ENCODE results near the gene HIRIP3.
A peak's percentile ranks its signal among the peaks of the same experiment; 100 is the strongest.

HIRIP3 gene

DNA sequence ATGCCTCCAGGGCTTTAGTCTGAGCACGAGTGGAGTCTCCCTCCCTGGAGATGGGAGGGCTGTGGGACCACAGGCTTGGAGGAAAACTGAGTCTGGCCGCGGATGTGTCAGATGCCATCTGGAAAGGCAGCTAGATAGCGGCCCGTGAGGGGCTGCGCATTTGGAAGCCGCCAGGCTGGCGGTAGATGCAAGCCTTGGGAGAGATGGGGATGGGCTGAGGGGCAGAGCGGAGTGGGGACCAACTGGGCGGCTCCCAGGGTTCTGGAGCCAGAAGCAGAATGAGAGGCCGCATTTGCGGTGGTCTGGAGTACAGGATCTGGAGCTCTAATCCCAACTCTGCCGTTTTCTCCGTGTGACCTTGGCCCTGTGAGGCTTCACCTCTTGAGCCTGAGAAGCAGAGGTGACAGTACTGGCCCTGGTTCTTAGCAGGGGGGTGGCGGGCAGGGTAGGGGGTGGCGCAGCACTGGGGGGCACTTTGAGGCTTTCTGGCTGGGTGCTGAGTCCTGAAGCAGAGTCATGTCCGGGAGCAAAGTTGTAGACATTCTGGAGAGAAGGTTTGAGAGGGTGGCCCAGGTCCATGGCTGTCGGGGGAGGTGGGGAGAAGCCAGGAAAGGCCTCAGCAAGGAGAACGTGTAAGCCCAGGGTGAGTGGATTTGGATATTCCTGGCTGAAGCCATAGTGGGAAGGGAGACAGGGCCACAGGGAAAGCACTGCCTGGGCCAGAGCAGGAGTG, 7.4 kb upstream of the HIRIP3 start:
- no peak for DNase-seq (ENCODE audit: low spot score)
- TF ChIP-seq, protein P1, sequence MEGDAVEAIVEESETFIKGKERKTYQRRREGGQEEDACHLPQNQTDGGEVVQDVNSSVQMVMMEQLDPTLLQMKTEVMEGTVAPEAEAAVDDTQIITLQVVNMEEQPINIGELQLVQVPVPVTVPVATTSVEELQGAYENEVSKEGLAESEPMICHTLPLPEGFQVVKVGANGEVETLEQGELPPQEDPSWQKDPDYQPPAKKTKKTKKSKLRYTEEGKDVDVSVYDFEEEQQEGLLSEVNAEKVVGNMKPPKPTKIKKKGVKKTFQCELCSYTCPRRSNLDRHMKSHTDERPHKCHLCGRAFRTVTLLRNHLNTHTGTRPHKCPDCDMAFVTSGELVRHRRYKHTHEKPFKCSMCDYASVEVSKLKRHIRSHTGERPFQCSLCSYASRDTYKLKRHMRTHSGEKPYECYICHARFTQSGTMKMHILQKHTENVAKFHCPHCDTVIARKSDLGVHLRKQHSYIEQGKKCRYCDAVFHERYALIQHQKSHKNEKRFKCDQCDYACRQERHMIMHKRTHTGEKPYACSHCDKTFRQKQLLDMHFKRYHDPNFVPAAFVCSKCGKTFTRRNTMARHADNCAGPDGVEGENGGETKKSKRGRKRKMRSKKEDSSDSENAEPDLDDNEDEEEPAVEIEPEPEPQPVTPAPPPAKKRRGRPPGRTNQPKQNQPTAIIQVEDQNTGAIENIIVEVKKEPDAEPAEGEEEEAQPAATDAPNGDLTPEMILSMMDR (IDR thresholded peaks at IDR 0.05; ENCODE audit: extremely low read depth, missing control alignments), result no peak

DNA sequence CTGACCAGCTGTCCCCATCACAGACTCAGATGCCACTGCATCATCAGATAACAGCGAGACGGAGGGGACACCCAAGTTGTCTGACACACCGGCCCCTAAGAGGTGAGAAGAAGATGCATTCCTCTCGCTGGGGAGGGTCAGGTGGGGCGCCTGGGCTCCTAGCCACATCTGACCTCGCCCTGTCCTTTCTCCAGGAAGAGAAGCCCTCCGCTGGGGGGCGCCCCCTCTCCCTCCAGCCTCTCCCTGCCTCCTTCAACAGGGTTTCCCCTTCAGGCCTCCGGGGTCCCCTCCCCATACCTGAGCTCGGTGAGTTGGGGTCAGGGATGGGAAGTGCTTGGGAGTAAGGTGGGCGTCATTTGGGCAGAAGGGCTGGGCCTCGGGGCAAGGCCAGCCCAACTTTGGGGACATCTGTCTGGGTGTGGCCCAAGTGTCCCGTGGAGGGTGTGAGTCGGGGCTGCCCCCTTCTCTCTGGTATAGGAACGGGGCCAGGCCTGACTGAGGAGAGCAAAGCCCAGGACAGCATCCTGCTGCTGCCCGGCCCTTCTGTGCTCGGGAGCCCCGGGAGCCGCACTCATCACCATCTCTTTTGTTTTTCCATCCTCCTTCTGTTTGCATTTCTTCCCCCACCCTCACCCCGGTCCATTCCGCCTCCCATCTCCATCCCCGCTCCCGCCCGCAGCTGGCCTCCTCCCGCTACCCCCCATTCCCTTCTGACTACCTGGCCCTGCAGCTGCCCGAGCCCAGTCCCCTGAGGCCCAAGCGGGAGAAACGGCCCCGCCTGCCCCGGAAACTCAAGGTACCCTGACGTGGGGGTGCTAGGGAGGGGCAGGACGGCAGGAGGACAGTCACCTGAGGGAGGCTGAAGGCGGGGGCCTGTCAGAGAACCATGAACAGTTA, 5.6 kb upstream of the HIRIP3 start:
- DNase-seq (ENCODE audit: low spot score), result no peak
- TF ChIP-seq, protein P1 (IDR thresholded peaks at IDR 0.05; ENCODE audit: extremely low read depth, missing control alignments), result no peak

DNA sequence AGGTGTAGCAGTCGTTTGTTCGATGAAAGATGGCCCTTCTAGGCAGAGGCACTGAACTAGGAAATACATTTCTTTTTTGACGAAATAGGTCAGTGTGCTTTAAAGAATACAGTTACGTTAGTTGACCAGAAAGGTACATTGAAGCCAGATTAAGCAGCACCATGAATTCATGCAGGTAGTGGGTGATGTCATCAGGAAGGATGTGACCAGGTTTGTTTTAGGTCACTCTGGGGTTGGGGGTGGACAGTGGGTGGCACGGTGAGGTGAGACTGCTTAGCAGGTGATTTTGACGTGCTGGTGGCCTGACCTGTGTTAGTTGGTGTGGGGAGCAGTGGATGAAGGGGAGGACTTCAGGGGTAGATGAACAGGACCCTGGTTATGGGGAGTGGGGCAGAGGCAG, 4.2 kb upstream of the HIRIP3 start:
- TF ChIP-seq, protein P1 (IDR thresholded peaks at IDR 0.05; ENCODE audit: extremely low read depth, missing control alignments), result no peak

DNA sequence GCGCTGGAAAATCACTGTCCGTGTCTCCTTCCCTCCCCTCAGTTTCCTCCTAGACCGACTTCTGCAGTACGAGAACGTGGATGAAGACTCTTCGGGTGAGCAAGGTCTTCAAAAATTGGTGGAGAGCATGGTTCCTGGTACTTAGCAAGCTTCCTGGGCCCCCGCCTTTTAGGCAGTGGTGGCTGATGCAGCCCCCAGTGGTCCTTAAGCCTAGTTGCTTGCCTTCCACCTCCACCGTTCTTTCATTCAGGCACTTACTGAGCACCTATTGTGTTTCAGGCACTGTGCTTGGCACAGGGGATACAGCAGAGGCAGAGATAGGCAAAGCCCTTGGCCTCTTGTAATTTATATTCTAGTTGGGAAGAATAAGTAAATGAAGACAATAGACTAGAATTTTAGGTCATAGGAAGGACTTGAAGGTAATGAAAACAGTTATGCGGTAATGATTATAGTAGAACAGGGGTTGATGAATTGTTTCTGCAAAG, 1.4 kb upstream of the HIRIP3 start:
- TF ChIP-seq, protein P1 (IDR thresholded peaks at IDR 0.05; ENCODE audit: extremely low read depth, missing control alignments), result no peak
- DNase-seq (ENCODE audit: low spot score), result no peak

More for the DNA sequence above, 4.2 kb upstream of the HIRIP3 start:
- no peak for DNase-seq (ENCODE audit: low spot score)

DNA sequence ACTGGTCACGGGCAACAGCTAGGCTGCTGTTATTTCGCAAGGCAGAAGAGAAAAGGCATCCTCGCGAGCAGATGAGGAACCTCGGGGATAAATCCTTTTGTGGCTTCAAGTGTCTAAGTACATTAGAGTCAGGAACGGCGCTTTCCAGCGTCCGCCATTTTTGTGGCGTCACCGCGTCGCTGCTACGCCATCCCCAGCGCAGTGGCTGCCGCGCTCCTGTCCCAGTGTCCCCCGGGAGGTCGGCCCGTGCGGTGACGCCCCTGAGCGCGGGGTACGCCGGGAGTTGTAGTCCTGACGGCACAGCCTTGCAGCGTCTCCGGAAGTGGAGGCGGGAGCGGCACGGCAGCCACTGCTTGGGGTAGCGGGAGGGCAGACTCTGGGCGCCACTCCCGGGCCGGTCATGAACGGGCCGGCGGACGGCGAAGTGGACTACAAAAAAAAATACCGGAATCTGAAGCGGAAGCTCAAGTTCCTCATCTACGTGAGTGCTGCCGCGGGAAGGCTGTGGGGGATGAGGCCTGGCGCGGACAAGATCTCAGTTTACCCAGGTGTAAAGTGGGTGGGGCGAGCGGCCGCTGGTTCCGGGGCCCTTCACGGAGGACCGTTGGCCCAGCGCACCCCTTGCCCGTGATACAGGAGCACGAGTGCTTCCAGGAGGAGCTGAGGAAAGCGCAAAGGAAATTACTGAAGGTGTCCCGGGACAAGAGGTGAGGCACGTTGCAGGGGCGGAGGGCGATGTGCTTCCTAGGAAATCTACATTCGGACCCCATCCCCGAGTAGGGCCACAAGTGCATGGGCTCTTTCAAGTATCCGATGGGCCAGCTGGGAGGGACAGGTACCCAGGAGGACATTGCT, 721 bp upstream of the HIRIP3 start, which contains the start of gene INO80E:
INO80E (plus strand) TSS at position 331 of the 855 bp plus-strand sequence; CDS start at position 401, 70 bp downstream.
- peak; percentile 99 for DNase-seq (ENCODE audit: low spot score)
- TF ChIP-seq, protein P1 (IDR thresholded peaks at IDR 0.05; ENCODE audit: extremely low read depth, missing control alignments), result no peak

DNA sequence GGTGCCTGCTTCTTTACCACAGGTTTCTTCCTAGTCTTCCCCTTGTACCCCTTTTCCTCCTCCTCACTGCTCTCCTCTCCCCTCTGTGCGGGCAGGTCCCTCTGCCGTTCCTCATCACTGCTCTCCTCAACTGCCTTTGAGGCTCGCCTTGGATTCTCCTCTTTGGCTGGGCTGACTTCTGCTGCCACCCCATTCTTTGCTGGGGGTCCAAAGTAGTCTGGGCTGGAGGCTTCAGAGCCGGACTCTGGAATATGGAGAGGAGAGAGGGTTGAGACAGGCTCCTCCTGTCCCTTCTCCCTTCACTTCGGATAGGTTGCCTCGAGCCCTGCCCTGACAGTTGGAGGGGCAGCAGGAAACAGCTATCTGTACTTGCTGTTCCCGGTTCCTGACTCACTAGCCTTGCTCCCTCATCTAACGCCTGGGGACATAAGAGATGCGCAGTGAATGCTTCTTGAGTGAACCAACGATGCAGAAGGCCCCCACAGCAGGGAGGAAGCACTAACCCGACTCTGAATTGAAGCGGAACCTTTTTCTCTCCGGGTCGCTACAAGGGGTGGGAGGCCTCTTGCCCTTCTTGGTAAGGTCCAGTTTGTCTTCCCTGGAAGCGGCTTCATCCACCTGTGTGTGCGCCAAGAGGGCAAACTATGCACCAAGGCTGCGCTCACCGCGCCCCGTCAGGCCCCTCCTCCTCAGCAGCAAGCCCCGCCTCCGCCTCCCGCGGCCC, 655 bp downstream of the HIRIP3 start:
- peak; percentile 87 for DNase-seq (ENCODE audit: low spot score)
- TF ChIP-seq, protein P1 (IDR thresholded peaks at IDR 0.05; ENCODE audit: extremely low read depth, missing control alignments), result no peak

Measured in GM20000 (cell line).